ENCODE measurements around the gene IPPK. TPM values are rescaled to one million over a fixed set of nuclear protein-coding genes. Genes with fewer than 3 reads are reported as not detected.
"Not testable (repeated sequence)": the region's sequence is repeated elsewhere in the genome, so short reads cannot be mapped to it uniquely, and the experiment has no call there.

The IPPK gene
- total RNA-seq, 4 donors from 2014 or later, result 7.2 to 14.1 (median 8.9) TPM

- peak; percentile 94 for ATAC-seq
- 0 to 6% methylated on average over 3 of the region's 3 CpGs for WGBS, 2 donors (ENCODE audit: low coverage in 1 of 2)
- H3K9me3 ChIP-seq, result peaks cover 0 to 10% (median 0%) of the 10 kb centered on the region in 3 donors
- TF ChIP-seq EP300 (IDR thresholded peaks at IDR 0.05) (no peak), POLR2AphosphoS5 (IDR thresholded peaks at IDR 0.05) (peak; percentile 81)
- peak overlapping the region; percentile 45 to 67 (median 50) for H3K27ac ChIP-seq
- H3K27me3 ChIP-seq, result no peaks in the 10 kb centered on the region
- H3K36me3 ChIP-seq, result no peaks in the 10 kb centered on the region
- peaks cover 4 to 42% (median 13%) of the 10 kb centered on the region in 3 donors for H3K4me1 ChIP-seq
- no peak overlapping the region for H3K4me3 ChIP-seq
Observed at GRCh38 chr9:92590377-92590776, 79.6 kb downstream of the IPPK start.

- peak overlapping the region; percentile 45 to 67 (median 50) for H3K27ac ChIP-seq
- no peaks in the 10 kb centered on the region for H3K27me3 ChIP-seq
- H3K9me3 ChIP-seq, result peaks cover 0 to 10% (median 0%) of the 10 kb centered on the region in 3 donors
- no peaks in the 10 kb centered on the region for H3K36me3 ChIP-seq
- TF ChIP-seq EP300 (IDR thresholded peaks at IDR 0.05) (no peak), POLR2AphosphoS5 (IDR thresholded peaks at IDR 0.05) (no peak), CTCF (IDR thresholded peaks at IDR 0.05) (no peak), POLR2A (IDR thresholded peaks at IDR 0.05) (no peak)
- H3K4me3 ChIP-seq, result no peak overlapping the region
- 30 to 83% methylated on average over 1 of the region's 1 CpG for WGBS, 2 donors (ENCODE audit: low coverage in 1 of 2)
- peaks cover 4 to 42% (median 13%) of the 10 kb centered on the region in 3 donors for H3K4me1 ChIP-seq
- no peak for ATAC-seq
Observed at GRCh38 chr9:92589923-92590322, 80.0 kb downstream of the IPPK start.

GRCh38 chr9:92576175-92576574 lies 93.8 kb downstream of the IPPK start:
- 44 to 70% methylated on average over 1 of the region's 1 CpG for WGBS, 2 donors (ENCODE audit: low coverage in 1 of 2)
- Histone ChIP-seq H3K27me3 (no peaks in the 10 kb centered on the region), H3K4me3 (no peak overlapping the region), H3K36me3 (no peaks in the 10 kb centered on the region), H3K27ac (no peak overlapping the region), H3K9me3 (no peaks in the 10 kb centered on the region), H3K4me1 (peaks cover 0 to 6% (median 0%) of the 10 kb centered on the region in 3 donors)
- no peak for ATAC-seq
- TF ChIP-seq CTCF (IDR thresholded peaks at IDR 0.05), result no peak
- TF ChIP-seq POLR2AphosphoS5 (IDR thresholded peaks at IDR 0.05), result no peak
- no peak for TF ChIP-seq EP300 (IDR thresholded peaks at IDR 0.05)
- TF ChIP-seq POLR2A (IDR thresholded peaks at IDR 0.05), result no peak

- WGBS, 2 donors (ENCODE audit: low coverage in 1 of 2), result 100% methylated on average over 1 to 2 of the region's 14 CpGs
- not testable (repeated sequence) for H3K9me3 ChIP-seq, H3K36me3 ChIP-seq, H3K4me1 ChIP-seq, H3K4me3 ChIP-seq, H3K27ac ChIP-seq, ATAC-seq, H3K27me3 ChIP-seq
Observed at GRCh38 chr9:92573612-92574011, 96.3 kb downstream of the IPPK start.

- not testable (repeated sequence) for H3K36me3 ChIP-seq, H3K9me3 ChIP-seq, H3K4me3 ChIP-seq, ATAC-seq, H3K27ac ChIP-seq, H3K27me3 ChIP-seq, H3K4me1 ChIP-seq
- WGBS, 2 donors (ENCODE audit: low coverage in 1 of 2), result 100% methylated on average over 1 to 2 of the region's 2 CpGs
Observed at GRCh38 chr9:92571871-92572270, 98.1 kb downstream of the IPPK start.

- no peak for ATAC-seq
- Histone ChIP-seq H3K36me3 (no peaks in the 10 kb centered on the region), H3K27me3 (no peaks in the 10 kb centered on the region), H3K27ac (no peak overlapping the region), H3K9me3 (peaks cover 0 to 6% (median 0%) of the 10 kb centered on the region in 3 donors), H3K4me3 (no peak overlapping the region), H3K4me1 (peaks cover 0 to 38% (median 0%) of the 10 kb centered on the region in 3 donors)
- WGBS, 2 donors (ENCODE audit: low coverage in 1 of 2), result 62 to 82% methylated on average over 2 of the region's 2 CpGs
- TF ChIP-seq POLR2AphosphoS5 (IDR thresholded peaks at IDR 0.05) (no peak), CTCF (IDR thresholded peaks at IDR 0.05) (no peak), POLR2A (IDR thresholded peaks at IDR 0.05) (no peak), EP300 (IDR thresholded peaks at IDR 0.05) (no peak)
Observed at GRCh38 chr9:92564982-92565381, 104.9 kb downstream of the IPPK start.

Measured in gastroesophageal sphincter (tissue), 4 donors.